Natural killer cell (primary cell): ENCODE measurements around the gene SGSM2. TPM values are rescaled to one million over a fixed set of nuclear protein-coding genes. Genes with fewer than 3 reads are reported as not detected.

ENCODE experiments used
- ATAC-seq, 3 donors: fragments of 150-1000 bp in 2 of 3; fragments of 200-7000 bp in 1 of 3; cut with Tn5 transposase; 1 replicate in 1 of 3; 2 replicates in 2 of 3; pipeline ENCODE4 v1.10.0; 2021; ENCODE audit warnings: mild to moderate bottlenecking in 2 of 3, moderate library complexity in 2 of 3
- DNase-seq, 2 donors: peaks; one replicate each; pipeline versions ENCODE4 v3.0.0 to v3.0.0-alpha.2; 2013 to 2021; ENCODE audit warnings: mixed read lengths in 1 of 2
- H3K27ac ChIP-seq: one replicate; pipeline ENCODE4 v1.5.1; 2013; ENCODE audit warnings: mild to moderate bottlenecking, low read length
- H3K27me3 ChIP-seq: one replicate; pipeline ENCODE4 v1.6.1; 2013; ENCODE audit warnings: low read length; ENCODE audit not compliant: control insufficient read depth, insufficient read depth
- H3K36me3 ChIP-seq: one replicate; pipeline ENCODE4 v1.6.1; 2013; ENCODE audit warnings: low read length; ENCODE audit not compliant: control insufficient read depth, insufficient read depth
- H3K4me1 ChIP-seq: one replicate; pipeline ENCODE4 v1.6.1; 2013; ENCODE audit warnings: low read length; ENCODE audit not compliant: control insufficient read depth, insufficient read depth
- H3K4me3 ChIP-seq: one replicate; pipeline ENCODE4 v1.5.1; 2013; ENCODE audit warnings: low read length
- H3K9me3 ChIP-seq: one replicate; pipeline ENCODE4 v1.6.1; 2013; ENCODE audit warnings: low read length; ENCODE audit not compliant: control insufficient read depth, insufficient read depth
- H3K27ac Mint-ChIP-seq, 2 donors: one replicate each; pipeline ENCODE4 v1.8.0; 2022; ENCODE audit warnings: mild to moderate bottlenecking in 2 of 2, mixed read lengths in 2 of 2, moderate library complexity in 1 of 2
- H3K27me3 Mint-ChIP-seq, 2 donors: one replicate each; pipeline ENCODE4 v1.8.0; 2022; ENCODE audit warnings: low read depth in 2 of 2, mixed read lengths in 2 of 2
- H3K36me3 Mint-ChIP-seq: one replicate; pipeline ENCODE4 v1.8.0; 2022; ENCODE audit warnings: mixed read lengths
- H3K4me1 Mint-ChIP-seq, 2 donors: one replicate each; pipeline ENCODE4 v1.8.0; 2022; ENCODE audit warnings: mixed read lengths in 2 of 2
- H3K4me3 Mint-ChIP-seq: one replicate; pipeline ENCODE4 v1.8.0; 2022; ENCODE audit warnings: mild to moderate bottlenecking, moderate library complexity, mixed read lengths
- H3K9me3 Mint-ChIP-seq, 2 donors: one replicate each; pipeline ENCODE4 v1.8.0; 2022; ENCODE audit warnings: mixed read lengths in 2 of 2
- WGBS: methylation state at CpG from one replicate; pipeline ENCODE4 v1.1.7; 2013; ENCODE audit warnings: missing lambda C conversion rate; ENCODE audit not compliant: insufficient coverage; 5-methylcytosine and 5-hydroxymethylcytosine counted together
- intact Hi-C: fragments of 100-400 bp; cut with micrococcal nuclease; formaldehyde crosslinking; loops from one replicate; pipeline ENCODE4 v1.14.2; 2022
- total RNA-seq, 4 donors: library from RNA; stranded (reverse); fragments of 120-200 nt in 1 of 4; gene quantifications; one replicate each; pipeline versions ENCODE4 v1.2.3 to v1.2.4, GENCODE V29; 2013 to 2022
- TF ChIP-seq, protein P1 (sequence below): fragments of 200-600 bp; IDR thresholded peaks from one replicate; pipeline ENCODE4 v1.8.0; 2022; ENCODE audit warnings: antibody characterized with exemption

The SGSM2 gene
- total RNA-seq, 3 donors from 2014 or later (not counting 1 experiment from before 2014, with no cell fraction given) = 65.4 to 75.7 (median 73.6) TPM

- Mint-ChIP-seq H3K9me3 (no peaks in the 10 kb centered on the region), H3K27ac (no peak overlapping the region), H3K36me3 (no peaks in the 10 kb centered on the region), H3K27me3 (no peaks in the 10 kb centered on the region), H3K4me1 (no peaks in the 10 kb centered on the region), H3K4me3 (no peak overlapping the region)
- TF ChIP-seq, protein P1, sequence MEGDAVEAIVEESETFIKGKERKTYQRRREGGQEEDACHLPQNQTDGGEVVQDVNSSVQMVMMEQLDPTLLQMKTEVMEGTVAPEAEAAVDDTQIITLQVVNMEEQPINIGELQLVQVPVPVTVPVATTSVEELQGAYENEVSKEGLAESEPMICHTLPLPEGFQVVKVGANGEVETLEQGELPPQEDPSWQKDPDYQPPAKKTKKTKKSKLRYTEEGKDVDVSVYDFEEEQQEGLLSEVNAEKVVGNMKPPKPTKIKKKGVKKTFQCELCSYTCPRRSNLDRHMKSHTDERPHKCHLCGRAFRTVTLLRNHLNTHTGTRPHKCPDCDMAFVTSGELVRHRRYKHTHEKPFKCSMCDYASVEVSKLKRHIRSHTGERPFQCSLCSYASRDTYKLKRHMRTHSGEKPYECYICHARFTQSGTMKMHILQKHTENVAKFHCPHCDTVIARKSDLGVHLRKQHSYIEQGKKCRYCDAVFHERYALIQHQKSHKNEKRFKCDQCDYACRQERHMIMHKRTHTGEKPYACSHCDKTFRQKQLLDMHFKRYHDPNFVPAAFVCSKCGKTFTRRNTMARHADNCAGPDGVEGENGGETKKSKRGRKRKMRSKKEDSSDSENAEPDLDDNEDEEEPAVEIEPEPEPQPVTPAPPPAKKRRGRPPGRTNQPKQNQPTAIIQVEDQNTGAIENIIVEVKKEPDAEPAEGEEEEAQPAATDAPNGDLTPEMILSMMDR = no peak
- ATAC-seq = no peak
- 92% methylated on average over 20 of the region's 20 CpGs for WGBS
- no peak overlapping the region for H3K27ac ChIP-seq
- peaks cover 6% of the 10 kb centered on the region for H3K36me3 ChIP-seq
- H3K9me3 ChIP-seq = no peaks in the 10 kb centered on the region
- no peak for DNase-seq
- no peak overlapping the region for H3K4me3 ChIP-seq
- intact Hi-C loops = no loop called here
- H3K4me1 ChIP-seq = no peaks in the 10 kb centered on the region
- no peaks in the 10 kb centered on the region for H3K27me3 ChIP-seq
Observed at GRCh38 chr17:2369551-2370210, 32.4 kb downstream of the SGSM2 start.

DNA sequence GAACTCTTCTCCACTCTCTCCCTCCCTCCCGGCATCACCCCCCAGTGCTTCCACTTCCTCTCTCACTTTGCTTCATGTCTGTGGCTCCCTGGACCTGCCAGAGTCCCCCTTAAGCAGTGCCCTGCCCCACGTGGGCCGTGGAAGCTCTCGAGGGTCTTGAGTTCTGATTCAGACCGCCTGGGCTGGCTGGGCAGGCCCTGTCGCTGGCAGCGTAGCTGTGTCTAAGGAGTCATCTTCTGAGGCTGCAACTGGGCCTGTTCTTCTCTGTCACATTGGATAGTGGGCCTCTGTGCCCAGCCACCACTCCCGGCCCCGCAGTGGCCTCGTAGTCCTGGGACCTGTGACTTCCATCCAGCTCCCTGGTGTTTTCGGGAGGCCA lies 32.9 kb downstream of the SGSM2 start:
- Mint-ChIP-seq H3K4me1 (no peaks in the 10 kb centered on the region), H3K36me3 (no peaks in the 10 kb centered on the region), H3K4me3 (no peak overlapping the region), H3K27me3 (no peaks in the 10 kb centered on the region), H3K27ac (no peak overlapping the region), H3K9me3 (no peaks in the 10 kb centered on the region)
- intact Hi-C loops = no loop called here
- DNase-seq = no peak
- H3K4me3 ChIP-seq = no peak overlapping the region
- H3K27ac ChIP-seq = no peak overlapping the region
- H3K27me3 ChIP-seq = no peaks in the 10 kb centered on the region
- no peaks in the 10 kb centered on the region for H3K9me3 ChIP-seq
- WGBS = 96% methylated on average over 11 of the region's 11 CpGs
- no peak for ATAC-seq
- H3K36me3 ChIP-seq = peaks cover 4% of the 10 kb centered on the region
- H3K4me1 ChIP-seq = no peaks in the 10 kb centered on the region
- TF ChIP-seq, protein P1 = no peak

DNA sequence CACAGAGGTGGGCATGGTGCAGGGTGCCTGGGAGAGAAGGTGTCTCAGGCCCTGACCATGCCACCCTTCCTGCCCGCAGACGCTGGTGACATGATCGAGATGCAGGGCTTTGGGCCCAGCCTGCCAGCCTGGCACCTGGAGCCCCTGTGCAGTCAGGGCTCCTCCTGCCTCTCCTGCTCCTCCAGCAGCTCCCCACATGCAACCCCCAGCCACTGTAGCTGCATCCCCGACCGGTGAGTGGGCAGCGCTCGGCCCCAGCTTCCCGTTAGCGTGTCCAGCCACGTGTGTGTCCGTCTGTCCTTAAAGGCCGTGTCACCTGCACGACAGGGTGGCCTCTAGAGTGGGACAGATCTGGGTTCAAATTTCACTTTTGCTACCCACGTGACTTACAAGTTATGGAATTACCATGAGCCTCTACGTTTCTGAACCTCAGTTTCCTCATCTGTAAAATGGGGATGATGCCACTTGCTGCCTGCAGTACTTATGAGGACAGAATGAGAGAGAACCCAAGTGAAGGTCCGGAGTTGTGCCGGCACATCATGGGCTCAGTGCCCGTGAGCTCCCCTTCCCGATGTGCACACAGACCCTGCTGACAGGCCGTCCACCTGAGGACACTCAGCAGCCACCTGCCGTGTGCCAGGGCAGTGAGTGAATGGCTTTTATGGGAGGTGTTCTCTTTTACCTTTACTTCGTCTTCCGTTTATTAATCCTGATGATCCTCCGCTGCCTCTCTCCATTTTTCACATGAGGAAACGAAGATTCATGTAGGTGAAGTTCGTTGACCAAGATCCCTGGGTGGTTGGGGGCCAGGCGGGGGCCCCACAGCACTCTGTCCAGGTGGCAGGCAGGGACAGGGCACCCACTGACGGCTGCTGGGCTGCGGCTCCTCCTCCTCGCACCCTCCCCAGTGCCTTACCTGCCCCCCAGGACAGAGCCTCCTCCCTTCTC lies 34.2 kb downstream of the SGSM2 start:
- no peaks in the 10 kb centered on the region for H3K27me3 Mint-ChIP-seq
- no peak overlapping the region for H3K27ac ChIP-seq
- no peaks in the 10 kb centered on the region for H3K27me3 ChIP-seq
- no peaks in the 10 kb centered on the region for H3K9me3 ChIP-seq
- H3K4me3 ChIP-seq = no peak overlapping the region
- DNase-seq (no peak), ATAC-seq (no peak)
- H3K4me1 Mint-ChIP-seq = no peaks in the 10 kb centered on the region
- peaks cover 12% of the 10 kb centered on the region for H3K36me3 ChIP-seq
- 96% methylated on average over 30 of the region's 30 CpGs for WGBS
- intact Hi-C loops = no loop called here
- H3K9me3 Mint-ChIP-seq = no peaks in the 10 kb centered on the region
- H3K27ac Mint-ChIP-seq = no peak overlapping the region
- TF ChIP-seq, protein P1 = no peak
- H3K36me3 Mint-ChIP-seq = no peaks in the 10 kb centered on the region
- no peak overlapping the region for H3K4me3 Mint-ChIP-seq
- H3K4me1 ChIP-seq = no peaks in the 10 kb centered on the region
